HG03354 (cell line): Measurements from ENCODE around the gene MAP7D1.
"Not testable (repeated sequence)": the region's sequence is repeated elsewhere in the genome, so short reads cannot be mapped to it uniquely, and the experiment has no call there.

ENCODE experiments used
- ATAC-seq: cut with Tn5 transposase; IDR thresholded peaks from one replicate; pipeline ENCODE4 v1.9.1; 2021; ENCODE audit warnings: mild to moderate bottlenecking; ENCODE audit not compliant: unreplicated experiment, poor library complexity, severe bottlenecking

Gene MAP7D1

DNA sequence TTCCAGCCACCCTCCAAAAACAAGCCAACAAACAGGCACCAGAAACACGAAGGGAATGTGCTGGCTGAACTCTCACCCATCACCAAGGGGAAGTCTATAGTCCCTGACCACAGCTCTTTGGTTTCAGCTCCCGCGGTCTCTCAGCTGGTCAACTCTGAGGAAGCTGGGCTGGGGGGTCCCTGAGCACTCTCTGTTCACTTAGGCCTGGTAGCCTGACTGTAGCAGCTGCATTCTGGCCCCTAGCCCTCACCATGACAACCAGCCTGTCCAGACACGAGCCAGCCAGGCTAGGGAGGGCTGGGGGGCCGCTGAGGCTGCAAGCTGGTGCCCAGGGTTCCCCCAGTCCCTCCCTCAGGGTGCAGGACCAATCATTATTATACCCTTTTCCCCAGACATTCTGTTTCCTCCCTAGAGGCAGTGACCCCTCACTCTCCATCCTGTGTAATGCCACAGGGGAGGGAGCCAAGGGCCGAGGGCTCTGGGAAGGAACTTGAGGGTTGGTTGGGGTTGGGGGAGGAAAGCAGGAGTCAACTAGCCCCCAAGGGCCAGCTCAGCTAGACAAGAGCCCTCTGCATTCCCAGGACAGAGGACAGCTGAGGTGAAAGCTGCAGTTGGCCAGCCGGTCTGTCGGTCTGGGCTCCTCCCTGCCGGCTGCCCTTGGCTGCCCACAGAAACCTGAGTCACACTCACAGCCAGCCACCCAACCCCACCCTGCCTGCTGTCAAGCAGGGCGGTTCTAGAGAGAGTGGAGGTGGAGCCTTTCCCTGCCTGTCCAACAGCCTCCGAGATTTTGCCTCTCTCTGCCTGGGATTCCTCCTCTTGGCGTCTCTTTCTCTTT is 5.4 kb upstream of the MAP7D1 start:
- ATAC-seq, result peak; percentile 55

- ATAC-seq, result no peak
Observed at GRCh38 chr1:36151134-36151844, 4.7 kb upstream of the MAP7D1 start.

DNA sequence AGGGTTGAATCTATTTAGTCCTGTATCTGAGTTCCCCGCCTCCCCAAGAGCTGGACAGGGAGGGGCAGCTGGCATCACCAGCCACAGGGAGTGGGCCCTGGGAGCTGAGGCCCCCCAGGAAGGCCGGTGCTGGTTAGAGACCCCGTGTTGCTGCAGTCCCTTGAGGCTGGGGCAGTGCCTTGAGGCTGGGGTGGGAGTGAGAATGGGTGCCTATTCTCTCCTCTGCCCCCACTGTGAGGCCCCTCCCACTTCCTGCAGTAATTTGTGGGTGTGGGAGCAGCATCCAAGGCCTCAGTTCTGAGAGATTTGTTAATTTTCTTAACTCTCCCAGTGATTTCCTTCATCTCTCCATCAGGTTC is 4.1 kb upstream of the MAP7D1 start:
- no peak for ATAC-seq

- no peak for ATAC-seq
Observed at GRCh38 chr1:36153476-36153875, 2.5 kb upstream of the MAP7D1 start.

GRCh38 chr1:36154335-36154734 is 1.6 kb upstream of the MAP7D1 start:
- no peak for ATAC-seq

DNA sequence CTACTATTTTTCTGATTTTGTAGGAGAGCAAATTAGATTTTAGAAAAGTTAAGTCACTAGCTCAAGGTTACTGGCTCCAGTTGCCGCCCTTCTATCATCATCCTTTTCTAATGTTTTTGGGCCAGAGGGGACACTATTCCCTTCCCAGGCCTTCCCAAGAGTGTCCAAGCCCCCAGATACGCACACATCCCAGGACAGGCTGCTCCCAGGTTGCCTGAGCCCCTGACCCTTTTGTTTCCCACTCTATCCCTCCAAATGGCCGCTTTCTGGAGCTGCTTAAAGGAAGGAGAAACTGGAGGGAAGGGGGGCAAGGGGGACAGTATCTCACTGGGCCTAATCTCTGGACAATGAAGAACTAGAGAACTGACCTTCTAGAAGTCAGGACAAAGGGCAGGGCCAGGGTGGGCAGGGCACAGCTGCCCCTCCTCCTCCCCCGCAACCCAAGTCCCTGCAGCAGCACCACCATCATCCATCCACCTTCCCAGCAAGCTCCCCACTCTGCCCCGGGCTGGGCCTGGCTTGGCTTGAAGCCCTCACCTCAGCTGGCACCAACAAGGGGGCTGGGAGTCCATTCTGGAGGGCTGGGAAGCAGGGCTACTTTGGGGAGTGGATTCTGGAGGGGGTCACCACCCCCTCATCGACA is 1.1 kb upstream of the MAP7D1 start:
- no peak for ATAC-seq

- peak; percentile 17 for ATAC-seq
Observed at GRCh38 chr1:36156329-36157114, 562 bp downstream of the MAP7D1 start.

DNA sequence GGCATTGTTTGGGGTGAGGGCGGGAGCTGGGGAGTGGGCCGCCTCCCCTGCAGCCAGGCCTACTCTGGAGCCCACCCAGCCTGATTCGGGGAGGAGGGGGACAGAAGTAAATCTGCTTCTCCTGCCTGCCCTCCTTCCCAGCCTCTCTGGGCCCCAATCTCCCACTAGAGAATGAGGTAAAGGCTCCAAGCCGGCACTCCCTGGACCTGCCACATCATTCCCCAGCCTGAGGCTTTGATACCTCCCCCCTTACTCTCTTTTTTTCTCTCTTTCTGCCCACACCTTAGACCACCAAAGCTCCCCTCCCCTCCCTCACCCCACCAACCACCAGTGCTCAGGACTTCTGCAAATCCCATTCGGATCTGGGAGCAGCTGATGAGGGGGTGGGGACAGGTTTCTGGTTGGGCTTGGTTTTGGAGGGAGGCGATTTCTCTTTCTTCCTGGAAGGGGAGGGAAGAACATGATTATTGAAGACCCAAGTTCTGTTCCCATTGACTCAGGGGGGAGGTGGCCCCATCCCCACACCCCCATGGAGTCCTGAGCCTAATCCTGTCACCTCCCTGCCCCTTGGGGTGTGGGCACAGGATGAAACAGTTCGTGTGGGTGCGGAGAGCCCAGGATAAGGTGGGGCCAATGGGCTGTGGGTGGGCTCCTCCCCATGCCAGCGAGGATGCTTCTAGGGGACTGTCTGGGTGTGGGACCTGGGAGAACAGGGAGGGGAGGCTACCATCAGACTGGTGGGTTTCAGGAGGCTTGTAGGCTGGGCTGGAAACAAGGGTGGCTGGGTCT is 1.3 kb downstream of the MAP7D1 start:
- no peak for ATAC-seq

- no peak for ATAC-seq
Observed at GRCh38 chr1:36157973-36158826, 2.2 kb downstream of the MAP7D1 start.

DNA sequence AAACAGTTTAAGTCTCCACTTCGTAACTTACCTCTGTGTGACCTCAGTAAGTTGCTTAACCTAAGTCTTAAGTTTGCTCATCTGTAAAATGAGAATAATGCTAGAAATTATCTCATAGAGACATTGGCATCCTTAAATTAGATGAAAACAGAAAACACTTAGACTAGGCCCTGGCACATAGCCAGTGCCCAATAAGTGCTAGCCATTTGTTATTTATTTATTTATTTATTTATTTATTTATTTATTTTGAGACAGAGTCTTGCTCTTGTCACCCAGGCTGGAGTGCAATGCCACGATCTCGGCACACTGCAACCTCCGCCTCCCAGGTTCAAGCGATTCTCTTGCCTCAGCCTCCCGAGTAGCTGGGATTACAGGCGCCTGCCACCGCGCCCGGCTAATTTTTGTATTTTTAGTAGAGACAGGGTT is 2.9 kb downstream of the MAP7D1 start:
- not testable (repeated sequence) for ATAC-seq

- no peak for ATAC-seq
Observed at GRCh38 chr1:36159614-36160387, 3.8 kb downstream of the MAP7D1 start.

DNA sequence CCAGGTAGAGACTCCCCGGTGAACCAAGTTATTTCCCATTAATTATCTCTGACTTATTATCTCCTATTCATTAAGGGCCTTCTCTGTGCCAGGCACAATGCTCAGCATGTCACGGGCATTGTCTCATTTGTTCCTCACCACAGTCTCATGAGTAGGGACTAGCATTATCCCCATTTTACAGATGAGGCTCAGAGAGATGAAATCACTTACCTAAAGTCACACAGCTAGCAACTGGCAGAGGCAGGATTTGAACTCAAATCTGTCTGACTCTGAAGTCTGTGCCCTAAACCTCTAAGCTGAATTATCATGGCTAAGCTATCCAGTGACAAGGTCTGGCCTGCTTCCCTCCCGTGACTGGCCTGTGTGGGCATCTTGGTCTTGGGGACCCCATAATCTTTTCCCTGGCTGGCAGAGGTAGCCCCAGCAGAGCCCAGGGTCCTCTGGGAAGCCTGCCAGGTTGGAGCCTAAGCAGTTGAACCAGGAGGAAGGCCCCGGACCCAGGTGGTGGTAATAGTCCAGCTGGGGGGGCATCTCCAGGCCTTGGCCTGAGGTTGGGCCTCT is 4.5 kb downstream of the MAP7D1 start:
- no peak for ATAC-seq

DNA sequence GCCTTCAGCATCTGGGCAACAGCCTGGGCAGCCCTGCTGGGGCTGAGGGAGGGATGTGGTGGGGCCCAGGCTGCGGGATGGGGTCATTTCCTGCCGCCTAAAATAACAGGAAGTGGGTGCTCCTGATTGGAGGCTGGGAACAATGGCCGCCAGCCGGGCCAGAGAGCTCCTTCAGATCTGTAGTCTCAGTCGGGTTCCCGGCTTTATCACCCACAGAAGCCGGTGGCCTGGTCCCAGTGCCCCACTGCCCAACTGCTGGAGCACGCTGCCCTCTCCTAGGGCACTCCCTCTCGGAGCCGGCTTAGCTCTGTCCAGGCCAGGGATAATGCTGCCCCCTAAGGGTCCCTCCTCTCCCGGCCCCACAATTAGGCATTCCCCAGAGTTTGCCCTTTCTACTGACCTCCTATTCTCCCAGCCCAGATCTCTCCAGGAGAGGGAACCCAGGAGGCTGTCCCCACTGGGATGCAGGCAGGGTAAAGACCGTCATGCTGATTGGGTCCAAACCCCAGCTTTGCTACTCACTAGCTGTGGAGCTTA is 5.1 kb downstream of the MAP7D1 start:
- ATAC-seq, result no peak

DNA sequence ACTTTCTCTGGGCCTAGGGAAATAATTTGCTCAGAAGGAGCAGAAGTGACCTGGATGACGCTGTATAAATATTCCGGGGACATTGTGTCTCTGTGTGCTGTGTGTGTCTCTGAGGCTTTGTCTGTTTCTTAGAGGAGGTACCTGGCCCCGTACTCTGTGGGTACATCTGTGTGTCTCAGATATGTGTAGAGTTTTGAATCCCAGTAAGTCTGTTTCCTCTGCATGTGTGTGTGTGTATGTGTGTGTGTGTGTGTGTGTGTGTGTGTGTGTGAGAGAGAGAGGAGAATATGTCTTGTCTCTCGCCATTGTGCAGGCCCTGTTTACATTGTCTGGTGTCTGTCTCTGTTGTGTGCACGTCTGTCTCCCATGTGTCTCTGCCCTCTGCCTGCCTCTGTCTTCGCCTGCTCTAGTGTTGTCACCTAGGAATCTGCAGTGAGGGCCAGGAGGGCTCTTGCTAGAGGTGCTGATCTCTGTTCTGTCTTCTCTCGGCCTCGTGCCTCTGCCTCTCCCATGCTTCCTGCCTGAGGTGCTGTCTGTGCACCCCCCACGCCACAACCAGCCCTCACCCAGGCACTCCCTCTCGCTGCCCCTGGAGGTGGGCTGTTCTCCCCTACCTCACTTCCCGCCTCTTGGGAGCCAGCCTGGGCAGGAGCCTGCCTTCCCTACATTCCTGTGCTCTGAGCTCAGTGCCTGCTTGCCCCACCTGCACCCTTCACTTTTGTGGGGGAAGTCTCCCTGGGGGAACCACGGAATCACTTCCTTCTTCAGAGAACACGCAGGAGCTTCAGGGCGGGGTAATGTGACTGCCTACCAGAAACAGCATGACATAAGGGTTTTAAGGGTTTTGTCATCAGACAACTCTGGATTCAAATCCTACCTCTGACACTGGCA is 5.9 kb downstream of the MAP7D1 start:
- peak; percentile 52 for ATAC-seq

DNA sequence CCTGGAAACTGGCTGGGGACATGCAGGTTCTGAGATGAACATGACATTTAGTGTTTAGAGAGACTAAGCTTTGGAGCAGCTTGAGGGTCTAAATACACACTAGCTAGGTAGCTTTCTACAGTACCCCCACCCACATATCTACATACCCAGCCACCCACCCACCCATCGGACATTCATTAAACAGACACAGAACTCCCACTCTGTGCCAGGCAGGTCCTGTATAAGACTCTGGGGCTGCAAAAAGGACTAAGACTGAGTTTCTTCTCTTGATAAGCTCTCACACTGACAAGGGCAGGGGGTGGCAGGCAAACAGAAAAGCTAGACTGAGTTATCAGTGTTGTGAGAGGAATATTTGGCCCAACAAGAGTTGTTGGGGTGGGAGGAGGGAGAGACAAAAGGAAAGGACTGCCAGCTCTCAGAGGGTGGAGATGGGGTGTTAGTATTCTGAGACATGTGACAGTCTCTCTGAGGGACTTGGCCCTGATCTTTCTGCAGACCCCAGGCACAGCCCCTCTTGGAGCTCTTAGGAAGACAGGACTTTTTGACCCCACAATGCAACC is 6.8 kb downstream of the MAP7D1 start:
- ATAC-seq, result no peak

DNA sequence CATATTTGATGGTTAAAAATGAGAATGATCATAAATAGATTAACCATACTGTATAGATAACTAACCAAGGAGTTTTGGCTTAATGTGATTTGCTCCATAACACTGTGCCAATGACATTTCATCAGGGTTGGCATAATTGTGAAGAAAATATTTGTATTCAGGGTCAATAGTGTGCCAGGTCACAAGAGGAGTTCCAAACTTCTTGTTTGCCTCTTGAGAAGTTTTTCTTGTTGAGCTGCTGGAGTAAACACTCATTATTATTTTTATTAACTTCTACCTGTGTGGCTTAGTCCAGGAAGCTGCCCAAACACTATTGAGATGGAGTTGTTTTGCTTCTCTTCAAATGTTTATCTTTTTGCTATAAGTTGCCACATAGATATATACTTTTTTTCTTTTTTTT is 7.5 kb downstream of the MAP7D1 start:
- no peak for ATAC-seq
